Measurements from ENCODE around the gene SPARC. TPM values are rescaled to one million over a fixed set of nuclear protein-coding genes. Genes with fewer than 3 reads are reported as not detected.

The SPARC gene
- total and polyA plus RNA-seq, 10 donors = 76.5 to 963 (median 440) TPM

DNA sequence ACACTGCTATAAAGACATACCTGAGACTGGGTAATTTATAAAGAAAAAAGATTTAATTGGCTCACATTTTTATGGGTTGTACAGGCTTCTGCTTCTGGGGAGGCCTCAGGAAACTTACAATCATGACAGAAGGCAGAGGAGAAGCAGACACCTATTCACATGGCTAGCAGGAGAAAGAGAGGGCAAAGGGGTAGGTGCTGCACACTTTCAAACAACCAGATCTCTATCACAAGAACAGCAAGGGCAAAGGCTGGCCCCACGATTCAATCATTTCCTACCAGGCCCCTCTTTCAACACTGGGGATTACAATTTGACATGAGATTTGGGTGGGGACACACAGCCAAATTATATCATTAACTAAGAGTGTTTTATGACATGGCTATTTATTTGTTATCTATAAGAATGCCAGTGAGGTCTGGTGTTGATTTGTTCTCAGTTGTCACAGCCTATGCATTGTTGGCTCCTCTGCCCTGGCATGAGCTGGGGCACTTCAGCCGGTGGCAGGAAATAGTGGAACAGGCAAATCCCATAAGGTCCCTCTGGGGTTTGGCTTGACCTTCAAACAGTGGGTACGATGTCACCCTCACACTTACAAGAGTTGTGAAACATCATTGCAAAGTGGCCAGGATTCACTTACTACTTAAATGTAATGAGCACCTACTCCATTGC is 44.1 kb downstream of the SPARC start:
- TF ChIP-seq POLR2A (IDR thresholded peaks at IDR 0.05) (no peak), POLR2AphosphoS5 (IDR thresholded peaks at IDR 0.05) (no peak)
- TF ChIP-seq, protein P1, sequence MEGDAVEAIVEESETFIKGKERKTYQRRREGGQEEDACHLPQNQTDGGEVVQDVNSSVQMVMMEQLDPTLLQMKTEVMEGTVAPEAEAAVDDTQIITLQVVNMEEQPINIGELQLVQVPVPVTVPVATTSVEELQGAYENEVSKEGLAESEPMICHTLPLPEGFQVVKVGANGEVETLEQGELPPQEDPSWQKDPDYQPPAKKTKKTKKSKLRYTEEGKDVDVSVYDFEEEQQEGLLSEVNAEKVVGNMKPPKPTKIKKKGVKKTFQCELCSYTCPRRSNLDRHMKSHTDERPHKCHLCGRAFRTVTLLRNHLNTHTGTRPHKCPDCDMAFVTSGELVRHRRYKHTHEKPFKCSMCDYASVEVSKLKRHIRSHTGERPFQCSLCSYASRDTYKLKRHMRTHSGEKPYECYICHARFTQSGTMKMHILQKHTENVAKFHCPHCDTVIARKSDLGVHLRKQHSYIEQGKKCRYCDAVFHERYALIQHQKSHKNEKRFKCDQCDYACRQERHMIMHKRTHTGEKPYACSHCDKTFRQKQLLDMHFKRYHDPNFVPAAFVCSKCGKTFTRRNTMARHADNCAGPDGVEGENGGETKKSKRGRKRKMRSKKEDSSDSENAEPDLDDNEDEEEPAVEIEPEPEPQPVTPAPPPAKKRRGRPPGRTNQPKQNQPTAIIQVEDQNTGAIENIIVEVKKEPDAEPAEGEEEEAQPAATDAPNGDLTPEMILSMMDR (IDR thresholded peaks at IDR 0.05 in 8 of 11, conservative IDR thresholded peaks at IDR 0.05 in 3 of 11) = no peak
- H3K9me3 ChIP-seq = no peaks in the 10 kb centered on the region
- 58 to 81% (median 74%) methylated on average over 3 of the region's 3 CpGs for WGBS, 5 donors
- no peak overlapping the region for H3K4me3 ChIP-seq
- H3K27ac ChIP-seq = no peak overlapping the region
- H3K27me3 ChIP-seq (replicated peaks in 1 of 7) = peaks cover 0 to 7% (median 0%) of the 10 kb centered on the region in 7 donors
- H3K36me3 ChIP-seq = no peaks in the 10 kb centered on the region
- peaks cover 0 to 21% (median 5%) of the 10 kb centered on the region in 6 donors for H3K4me1 ChIP-seq
- DNase-seq = no peak
- intact Hi-C loops (cut with DNase I; ENCODE audit: low total_unique reads) = no loop called here

DNA sequence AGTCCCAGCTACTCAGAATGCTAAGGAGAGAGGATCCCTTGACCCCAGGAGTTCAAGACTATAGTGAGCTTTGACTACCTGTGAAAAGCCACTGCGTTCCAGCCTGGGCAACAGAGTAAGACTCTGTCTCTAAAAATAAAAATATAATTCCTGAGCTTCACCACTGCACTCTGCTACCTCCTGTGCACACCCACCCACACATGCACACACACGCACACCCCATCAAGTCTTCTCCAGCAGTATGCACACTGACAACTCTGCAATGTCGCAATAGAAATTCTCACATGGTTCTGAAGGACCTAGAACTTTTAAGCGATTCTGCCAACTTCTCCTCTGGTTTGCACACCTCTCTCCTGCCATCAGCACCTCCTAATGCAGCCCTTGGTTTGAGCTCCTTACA is 48.1 kb downstream of the SPARC start:
- no peak overlapping the region for H3K4me3 ChIP-seq
- peaks cover 0 to 8% (median 0%) of the 10 kb centered on the region in 7 donors for H3K27me3 ChIP-seq (replicated peaks in 1 of 7)
- DNase-seq = no peak
- TF ChIP-seq, protein P1 (IDR thresholded peaks at IDR 0.05 in 8 of 11, conservative IDR thresholded peaks at IDR 0.05 in 3 of 11) = no peak
- TF ChIP-seq POLR2AphosphoS5 (IDR thresholded peaks at IDR 0.05) = no peak
- no peak for TF ChIP-seq POLR2A (IDR thresholded peaks at IDR 0.05)
- H3K9me3 ChIP-seq = no peaks in the 10 kb centered on the region
- H3K27ac ChIP-seq = no peak overlapping the region
- 79 to 91% (median 85%) methylated on average over 4 of the region's 4 CpGs for WGBS, 5 donors
- no peaks in the 10 kb centered on the region for H3K36me3 ChIP-seq
- peaks cover 0 to 21% (median 5%) of the 10 kb centered on the region in 6 donors for H3K4me1 ChIP-seq
- intact Hi-C loops (cut with DNase I; ENCODE audit: low total_unique reads) = no loop called here

DNA sequence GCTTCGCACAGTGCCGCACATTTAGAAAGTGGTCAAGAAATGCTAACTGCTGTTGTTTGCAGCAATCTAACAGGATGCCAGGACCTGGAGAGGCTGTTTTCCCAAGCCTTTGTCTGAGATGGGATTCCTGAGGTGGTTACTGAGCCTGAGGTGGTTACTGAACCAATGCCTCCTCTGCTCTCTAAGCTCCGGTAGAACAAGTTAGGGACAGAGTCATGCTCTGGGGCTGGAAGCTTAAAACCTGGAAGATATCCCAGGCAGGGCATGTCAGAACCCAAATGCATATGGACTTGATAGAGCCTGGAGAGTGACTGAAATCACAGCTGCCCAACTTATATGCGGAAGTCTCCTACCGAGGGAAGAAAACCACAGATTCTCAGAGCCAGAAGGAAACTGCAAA is 49.0 kb downstream of the SPARC start:
- TF ChIP-seq POLR2AphosphoS5 (IDR thresholded peaks at IDR 0.05) (no peak), POLR2A (IDR thresholded peaks at IDR 0.05) (no peak)
- TF ChIP-seq, protein P1 (IDR thresholded peaks at IDR 0.05 in 8 of 11, conservative IDR thresholded peaks at IDR 0.05 in 3 of 11) = no peak
- DNase-seq = no peak
- Histone ChIP-seq H3K4me1 (peaks cover 0 to 15% (median 5%) of the 10 kb centered on the region in 6 donors), H3K4me3 (no peak overlapping the region), H3K27ac (no peak overlapping the region), H3K36me3 (no peaks in the 10 kb centered on the region), H3K9me3 (no peaks in the 10 kb centered on the region), H3K27me3 (replicated peaks in 1 of 7) (peaks cover 0 to 17% (median 0%) of the 10 kb centered on the region in 7 donors)
- intact Hi-C loops (cut with DNase I; ENCODE audit: low total_unique reads) = no loop called here
- 50 to 76% (median 66%) methylated on average over 4 to 5 of the region's 5 CpGs for WGBS, 5 donors

DNA sequence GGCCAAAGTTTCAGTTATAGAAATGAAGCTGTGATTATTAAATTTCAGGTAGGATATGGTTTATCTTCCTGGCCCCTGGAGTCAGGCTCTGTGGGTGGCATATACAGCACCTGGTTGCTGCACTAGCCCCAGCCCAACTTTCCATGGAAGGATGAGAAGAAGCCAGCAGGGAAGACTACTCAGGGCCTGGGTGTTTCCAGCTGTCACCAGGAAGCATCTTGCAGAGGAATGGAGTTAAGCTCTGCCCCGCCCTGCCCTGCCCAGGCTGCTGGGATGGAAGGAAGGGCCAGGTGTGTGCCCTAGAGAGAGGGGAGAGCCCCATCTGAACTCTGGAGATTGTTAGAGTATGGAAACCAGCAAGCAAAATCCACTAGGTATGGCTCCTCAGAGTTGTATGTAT is 52.8 kb downstream of the SPARC start:
- WGBS, 5 donors = 79 to 100% (median 87%) methylated on average over 1 of the region's 1 CpG
- Histone ChIP-seq H3K9me3 (no peaks in the 10 kb centered on the region), H3K27ac (no peak overlapping the region), H3K4me3 (no peak overlapping the region), H3K27me3 (replicated peaks in 1 of 7) (peaks cover 0 to 18% (median 0%) of the 10 kb centered on the region in 7 donors), H3K36me3 (no peaks in the 10 kb centered on the region), H3K4me1 (no peaks in the 10 kb centered on the region)
- TF ChIP-seq POLR2AphosphoS5 (IDR thresholded peaks at IDR 0.05) = no peak
- TF ChIP-seq, protein P1 (IDR thresholded peaks at IDR 0.05 in 8 of 11, conservative IDR thresholded peaks at IDR 0.05 in 3 of 11) = no peak
- no peak for TF ChIP-seq POLR2A (IDR thresholded peaks at IDR 0.05)
- no peak for DNase-seq
- intact Hi-C loops (cut with DNase I; ENCODE audit: low total_unique reads) = no loop called here

Data from spleen (tissue), 11 donors.